ENCODE data around the gene UNC5B.

UNC5B gene

DNA sequence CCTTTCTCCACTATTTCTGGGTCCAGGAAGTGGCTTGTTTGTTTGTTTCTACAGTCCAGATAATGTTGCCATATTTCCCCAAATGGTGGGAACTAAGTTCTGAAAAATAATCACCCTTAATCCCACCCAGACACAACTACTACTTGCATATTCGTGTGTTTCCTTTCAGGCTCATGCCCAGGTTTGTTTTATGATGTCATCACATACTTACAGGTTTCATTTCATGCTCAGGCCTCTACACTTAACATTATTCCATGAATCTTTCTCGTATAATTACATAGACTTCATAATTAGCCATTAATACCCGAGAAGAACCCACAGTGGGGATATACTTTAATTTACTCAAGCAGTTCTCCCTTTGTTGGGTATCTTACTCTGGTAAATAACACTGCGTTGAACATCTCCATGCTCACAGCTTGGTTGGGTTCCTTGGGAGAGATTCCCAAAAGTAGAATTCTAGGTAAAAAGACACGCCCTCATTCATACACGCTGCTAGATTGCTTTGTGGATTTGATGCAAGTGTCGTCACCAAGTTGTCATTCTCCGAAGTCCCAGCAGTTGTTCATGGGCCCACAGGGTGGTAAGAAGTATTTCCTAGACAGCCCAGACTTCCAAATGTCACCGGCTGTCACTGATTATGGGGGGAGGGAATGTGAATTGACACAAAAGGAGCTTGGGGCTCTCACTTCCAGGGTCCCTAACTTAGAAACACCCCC is 42.6 kb downstream of the UNC5B start:
- DNase-seq (ENCODE audit: low read depth in 2 of 2), result no peak

DNA sequence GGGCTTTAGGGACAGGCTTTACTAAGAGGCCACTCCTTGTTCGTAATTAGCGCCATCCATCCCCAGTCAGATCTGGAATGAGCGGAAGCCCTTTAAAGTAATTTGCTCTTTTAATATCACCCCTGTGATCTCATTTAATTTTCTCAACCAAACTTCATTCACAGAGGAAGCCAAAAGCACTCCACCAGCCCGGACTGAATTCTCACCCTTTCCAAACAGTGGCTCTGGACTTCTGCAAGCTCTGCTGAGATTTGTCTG is 43.1 kb downstream of the UNC5B start:
- no peak for DNase-seq (ENCODE audit: low read depth in 2 of 2)

DNA sequence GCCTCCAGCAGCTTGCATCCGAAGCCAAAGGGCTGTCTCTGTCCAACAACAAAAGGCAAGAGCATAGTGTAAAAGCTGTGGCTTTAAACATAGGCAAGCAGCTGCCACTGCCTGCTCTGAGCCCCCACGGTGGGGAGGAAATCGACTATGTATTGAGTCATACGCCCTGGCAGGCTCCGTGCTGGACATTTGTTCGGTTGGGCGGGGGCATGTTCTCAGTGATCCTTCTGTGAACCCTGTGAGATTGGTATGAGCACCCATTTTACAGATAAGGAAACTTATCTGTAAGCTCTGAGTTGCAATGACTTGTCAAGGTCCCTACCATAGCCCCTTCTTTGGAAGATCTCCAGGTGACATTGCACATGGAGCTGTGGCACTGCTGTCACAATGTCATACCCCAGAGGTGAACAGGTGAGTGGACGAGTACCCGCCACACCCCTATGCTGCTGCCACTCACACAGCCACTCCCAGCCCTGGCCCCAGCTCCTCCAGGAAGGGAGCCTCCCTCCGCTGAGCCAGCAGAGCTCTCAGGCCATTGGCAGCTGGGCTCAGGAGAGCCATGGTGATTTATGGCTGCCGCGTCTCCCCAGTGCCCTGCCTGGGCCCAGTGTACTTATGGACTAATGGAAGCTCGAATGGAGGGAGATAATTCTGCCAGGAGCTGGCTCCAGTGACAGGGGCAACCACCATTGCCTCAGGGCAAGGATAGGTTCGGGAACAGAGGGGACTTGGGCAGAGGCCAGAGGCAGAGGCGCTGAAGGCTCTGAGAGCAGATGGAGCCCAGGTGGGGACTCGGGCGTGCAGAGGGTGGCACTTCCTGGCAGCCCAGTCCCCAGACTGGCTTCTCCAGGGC is 43.7 kb downstream of the UNC5B start:
- no peak for DNase-seq (ENCODE audit: low read depth in 2 of 2)

DNA sequence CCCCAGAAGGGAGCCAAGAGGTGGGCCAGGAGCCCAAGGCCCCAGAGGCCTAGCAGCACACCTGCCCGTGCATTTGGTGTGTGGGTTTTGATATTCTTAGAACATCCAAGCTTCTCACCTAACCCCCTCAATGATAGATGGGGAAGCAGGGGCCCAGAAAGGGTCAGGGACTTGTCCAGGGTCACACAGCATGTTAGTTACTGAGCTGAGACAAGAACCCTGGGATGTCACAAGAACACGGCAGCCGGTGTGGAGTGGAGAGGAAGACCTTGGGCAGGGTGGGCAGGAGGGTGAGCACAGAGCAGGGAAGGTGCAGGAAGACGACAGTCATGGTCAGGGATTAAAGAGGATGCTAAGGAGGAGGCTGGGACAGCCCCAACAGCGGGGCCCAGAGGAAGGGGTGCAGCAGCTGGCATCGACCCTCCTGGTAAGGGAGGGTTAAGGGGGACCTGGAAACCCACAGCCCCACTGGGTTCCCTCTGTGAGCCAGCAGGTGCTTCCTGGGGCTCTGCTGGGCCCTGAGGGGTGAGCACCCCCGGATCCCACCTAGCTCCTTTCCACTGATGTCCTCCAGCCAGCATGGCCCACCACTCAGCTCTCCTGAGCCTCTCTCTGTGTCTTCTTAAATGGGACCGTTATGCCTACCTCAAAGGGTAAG is 44.4 kb downstream of the UNC5B start:
- no peak for DNase-seq (ENCODE audit: low read depth in 2 of 2)

DNA sequence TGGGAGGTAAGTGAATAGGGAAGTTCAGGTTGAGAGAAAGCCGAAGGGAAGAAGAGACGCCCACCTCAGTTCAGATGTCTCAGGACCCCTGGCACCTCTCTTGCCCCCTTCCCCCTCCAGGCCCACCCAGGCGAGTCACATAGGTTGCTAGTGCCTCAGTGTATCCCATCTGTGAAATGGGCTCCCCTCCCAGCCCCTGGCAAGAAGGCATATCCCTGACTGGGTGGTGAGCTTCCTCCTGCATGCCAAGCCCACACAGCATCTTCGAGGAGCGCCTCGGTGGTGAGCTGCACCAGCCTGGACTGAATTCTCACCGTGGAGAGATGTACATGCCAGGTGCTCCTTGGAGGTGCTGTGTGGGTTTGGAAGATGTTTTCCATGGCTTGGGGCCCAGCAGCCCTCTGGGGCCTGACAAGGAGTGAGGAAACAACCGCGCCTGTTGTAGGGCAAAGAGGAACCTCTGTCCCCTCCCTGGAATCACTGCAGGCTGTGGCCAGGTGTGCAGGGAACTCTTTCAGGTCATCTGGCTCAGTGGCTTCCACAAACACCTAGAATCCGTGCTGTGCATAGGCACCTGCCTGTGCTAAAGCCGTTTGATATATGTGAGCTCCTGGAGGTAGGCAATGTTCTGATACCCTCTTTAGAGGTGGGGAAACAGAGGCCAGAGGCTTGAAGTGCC is 45.1 kb downstream of the UNC5B start:
- DNase-seq (ENCODE audit: low read depth in 2 of 2), result no peak

DNA sequence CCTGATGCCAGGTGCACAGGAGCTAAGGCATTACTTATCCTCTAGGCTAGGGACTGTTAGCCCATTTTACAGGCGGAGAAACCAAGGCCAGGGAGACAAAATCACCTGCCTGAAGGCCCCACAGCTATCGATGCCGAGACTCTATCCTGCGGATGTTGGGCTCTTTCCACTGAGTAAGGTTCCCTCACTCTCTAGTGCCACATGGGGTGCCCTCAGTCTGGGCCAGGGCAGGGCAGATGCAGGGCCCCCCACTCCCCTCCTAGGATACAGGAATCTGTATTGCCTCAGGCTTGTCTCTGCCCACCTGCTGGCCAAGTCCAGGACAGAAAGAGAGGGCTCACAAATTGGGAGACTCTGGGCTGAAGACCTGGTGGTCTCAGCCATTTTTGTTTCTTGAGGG is 45.7 kb downstream of the UNC5B start:
- DNase-seq (ENCODE audit: low read depth in 2 of 2), result no peak

DNA sequence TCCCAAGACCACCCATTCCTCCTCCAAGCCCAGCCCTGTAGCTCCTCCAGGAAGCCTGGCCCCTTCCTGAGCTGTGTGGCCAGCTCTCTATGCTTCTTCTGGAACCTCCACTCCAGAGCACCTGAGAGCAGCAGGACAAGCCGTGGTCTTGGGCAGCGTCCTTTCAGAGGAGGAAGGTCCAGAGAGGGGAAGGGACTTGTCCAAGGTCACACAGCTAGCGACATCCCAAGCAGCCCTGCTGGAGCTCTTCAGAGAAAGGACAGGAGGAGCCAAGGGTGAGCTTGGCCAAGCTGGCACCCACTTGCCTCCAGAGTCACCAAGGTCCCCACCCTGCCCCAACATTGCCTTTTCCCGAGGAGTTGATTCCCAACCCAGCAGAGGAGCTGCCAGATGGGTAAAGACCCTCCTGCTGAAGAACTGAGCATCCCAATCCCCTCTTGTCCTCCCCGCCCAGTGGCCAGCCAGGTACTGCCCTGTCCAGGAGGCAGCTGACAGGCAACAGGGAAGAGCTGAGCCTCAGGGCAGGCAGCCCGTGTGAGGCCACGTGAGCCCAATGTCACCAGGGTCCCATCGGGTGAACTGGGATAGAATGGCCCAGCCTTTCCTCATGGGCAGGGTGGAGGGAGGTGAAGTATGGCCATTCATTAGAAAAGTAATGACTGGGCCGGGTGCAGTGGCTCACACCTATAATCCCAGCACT is 46.2 kb downstream of the UNC5B start:
- DNase-seq (ENCODE audit: low read depth in 2 of 2), result no peak

DNA sequence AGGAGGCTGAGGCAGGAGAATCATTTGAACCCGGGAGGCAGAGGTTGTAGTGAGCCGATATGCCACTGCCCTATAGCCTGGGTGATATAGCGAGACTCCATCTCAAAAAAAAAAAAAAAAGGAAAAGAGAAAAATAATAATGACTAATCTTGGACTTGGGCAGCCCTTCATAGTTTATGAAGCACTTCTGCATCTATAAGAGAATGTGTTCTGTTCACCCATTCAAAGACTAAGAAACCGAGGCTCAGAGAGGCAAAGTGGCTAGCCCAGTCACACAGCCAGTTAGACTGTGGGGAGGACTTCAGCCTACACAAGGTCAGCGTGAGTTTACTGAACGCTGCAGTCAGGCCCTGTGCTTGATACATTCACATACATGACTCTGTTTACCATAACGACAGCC is 46.9 kb downstream of the UNC5B start:
- no peak for DNase-seq (ENCODE audit: low read depth in 2 of 2)

DNA sequence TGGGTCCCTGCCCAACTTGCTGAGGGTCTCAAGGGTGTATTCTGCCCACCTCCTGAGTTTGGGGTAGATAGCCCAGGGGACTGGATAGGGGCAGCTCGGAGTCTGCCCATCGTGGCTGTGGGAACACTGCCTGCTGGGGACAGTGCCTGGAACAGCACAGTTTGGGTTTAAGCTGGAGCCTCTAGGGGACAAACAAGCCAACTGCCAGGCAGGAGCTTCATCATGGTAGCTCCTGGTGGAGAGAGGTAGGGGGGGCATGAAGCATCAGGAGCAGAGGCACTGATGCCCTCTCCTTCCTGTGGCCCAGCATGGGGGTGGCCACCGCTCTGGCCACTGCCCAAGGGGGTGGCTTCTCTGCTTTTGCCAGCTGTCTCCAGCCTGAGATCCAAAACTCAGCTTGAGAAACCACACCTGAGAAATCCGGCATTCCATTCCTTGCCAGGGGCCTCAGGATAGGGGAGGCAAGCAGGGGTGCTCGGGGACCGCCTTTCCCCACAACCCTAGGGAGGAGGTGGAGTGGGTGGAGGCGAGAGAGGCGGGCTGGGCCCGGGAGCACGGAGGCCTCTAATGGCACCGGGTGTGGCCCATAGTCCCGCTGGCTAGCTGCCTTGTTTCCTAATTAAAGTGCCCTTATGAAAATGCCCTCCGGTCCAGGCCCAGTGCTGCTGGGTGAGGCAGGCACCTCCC is 47.6 kb downstream of the UNC5B start:
- no peak for DNase-seq (ENCODE audit: low read depth in 2 of 2)

DNA sequence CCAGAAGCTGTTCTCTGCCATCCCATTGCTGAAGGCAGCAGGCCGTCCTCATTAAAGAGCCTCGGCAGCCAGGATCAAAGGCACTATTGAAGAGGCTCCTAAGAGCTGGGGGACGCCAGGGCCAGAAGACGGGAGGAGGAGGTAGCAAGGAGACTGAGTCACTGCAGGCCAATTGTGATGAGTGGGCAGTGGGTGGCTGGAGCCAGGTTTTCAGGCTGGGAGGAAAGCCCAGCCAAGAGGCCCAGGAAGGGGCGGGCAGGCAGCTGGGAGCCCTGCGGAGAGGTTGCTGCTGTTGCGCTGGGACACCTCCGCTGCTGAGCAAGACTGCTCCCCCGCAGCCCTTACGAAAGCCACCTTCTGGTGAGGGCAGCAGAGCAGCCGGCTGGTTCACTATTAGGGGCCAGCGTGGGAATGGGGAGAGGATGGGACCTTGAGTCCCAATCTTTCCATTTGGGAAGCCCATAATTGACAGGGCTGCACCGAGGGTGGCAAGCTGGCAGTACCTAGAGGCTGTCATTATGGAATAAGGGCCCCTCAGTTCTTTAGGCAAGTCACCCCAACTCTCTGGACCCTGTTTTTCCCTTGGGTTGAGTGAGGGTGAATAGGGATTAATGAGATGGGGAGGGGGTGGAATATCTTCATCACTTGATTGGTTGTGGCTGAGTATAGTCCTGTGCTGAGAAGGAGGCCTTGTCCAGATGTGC is 48.4 kb downstream of the UNC5B start:
- DNase-seq (ENCODE audit: low read depth in 2 of 2), result no peak

DNA sequence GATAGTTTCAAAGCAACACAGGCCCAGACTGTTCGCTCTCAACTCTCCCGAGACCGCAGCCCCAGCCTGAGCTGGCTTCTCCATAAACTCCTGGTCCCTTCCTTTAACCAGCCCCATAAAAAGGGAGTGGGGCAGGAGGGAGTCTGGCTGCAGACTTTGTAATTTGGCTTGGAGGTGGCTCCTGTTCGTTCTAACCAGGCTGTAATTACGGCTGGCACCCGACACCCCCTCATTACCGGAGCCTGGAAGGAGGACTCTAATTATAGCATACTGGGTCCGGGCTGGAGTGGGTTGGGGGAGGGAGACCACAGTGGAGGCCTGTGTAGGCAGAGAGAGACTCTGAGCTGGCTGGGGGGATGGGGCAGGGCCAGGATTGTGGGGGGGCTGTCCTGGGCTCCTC is 49.7 kb downstream of the UNC5B start:
- DNase-seq (ENCODE audit: low read depth in 2 of 2), result no peak

DNA sequence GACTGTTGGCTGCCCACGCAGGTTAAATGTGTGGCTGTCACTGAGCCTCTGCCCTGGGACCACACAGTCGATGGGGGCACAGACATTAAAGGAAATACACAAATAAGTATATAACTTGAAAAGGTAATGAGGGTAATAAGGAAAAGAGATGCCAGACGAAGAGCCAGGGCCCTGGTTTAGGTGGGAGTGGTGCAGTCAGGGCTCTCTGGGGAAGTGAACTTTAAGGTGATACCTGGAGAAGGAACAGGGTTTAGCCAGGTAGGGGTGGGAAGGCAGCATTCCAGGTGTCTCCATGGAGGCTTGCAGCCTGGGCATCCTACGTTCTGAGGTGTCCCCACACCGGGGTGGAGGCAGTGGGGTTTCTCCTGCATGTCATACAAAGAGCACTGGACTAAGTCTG is 50.4 kb downstream of the UNC5B start:
- no peak for DNase-seq (ENCODE audit: low read depth in 2 of 2)

DNA sequence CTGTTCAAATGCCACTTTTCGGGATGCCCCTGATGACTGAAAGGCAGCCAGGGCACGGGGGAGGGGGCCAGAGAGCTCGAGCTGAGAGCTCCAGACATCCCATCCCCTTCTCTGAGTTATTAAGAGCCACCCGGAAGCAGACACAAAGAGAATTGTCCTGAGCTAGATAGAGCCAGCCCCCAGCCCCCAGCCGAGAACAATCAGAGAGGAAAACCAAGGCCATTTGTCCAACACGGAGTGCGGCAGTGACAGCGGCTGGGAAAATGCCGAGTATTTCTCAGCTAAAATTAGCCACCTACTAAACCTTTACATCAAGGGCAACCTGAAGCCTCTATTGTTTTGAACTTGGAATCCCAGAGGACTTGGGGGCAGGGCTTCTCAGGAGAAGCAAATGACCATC is 51.0 kb downstream of the UNC5B start:
- DNase-seq (ENCODE audit: low read depth in 2 of 2), result no peak

DNA sequence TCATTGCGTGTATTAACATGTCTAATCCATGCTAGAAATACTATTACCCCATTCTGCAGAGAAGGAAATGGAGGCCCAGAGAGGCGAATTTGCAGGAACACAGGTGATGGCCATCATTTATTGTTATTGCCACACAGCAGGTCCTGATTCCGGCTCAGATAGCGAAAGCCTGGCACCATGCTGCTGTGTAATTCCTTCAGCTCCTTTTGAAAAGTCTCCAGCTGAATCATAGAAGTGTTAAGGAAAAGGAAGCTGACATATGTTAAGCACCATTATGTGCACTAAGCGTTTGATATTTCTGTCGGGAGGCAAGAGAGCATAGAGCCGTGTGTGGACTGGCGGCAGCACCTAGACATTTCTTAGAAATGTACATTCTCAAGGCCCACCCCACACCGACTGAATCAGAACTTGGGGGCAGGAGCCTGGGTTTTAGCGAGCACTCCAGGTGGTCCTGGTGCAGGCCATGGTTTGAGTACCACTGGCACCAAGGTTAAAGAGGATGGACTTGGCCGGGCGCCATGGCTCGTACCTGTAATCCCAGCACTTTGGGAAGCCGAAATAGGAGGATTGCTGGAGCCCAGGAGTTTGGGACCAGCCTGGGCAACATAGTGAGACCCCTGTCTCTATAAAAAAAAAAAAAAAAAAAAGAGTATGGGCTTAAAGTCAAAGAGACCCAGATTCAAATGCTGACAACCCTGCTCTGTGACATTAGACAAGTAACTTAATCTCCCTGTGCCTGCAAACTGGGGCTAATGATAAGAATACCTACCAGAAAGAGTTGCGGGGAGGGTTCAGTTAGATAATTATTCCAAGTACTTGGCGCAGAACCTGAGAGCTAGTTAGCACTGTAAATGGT is 52.2 kb downstream of the UNC5B start:
- DNase-seq (ENCODE audit: low read depth in 2 of 2), result no peak

DNA sequence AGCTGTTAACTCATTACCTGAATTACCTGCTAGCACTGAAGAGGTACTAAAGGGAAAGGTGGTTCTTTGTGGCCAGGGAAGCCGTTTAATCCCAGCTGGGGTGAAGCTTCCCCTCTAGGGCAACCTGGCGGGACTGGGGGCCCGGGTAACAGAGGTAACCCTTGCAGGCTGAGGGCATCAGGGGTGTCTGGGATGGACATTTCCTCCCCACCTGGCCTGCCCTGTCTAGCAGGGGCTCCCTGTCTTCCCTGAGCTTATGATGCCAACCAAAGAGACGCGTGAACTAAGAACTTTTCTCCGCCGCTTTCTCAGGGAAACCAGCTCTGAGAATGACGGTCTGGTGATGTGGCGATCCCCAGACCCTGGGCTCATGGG is 52.8 kb downstream of the UNC5B start:
- DNase-seq (ENCODE audit: low read depth in 2 of 2), result no peak

DNA sequence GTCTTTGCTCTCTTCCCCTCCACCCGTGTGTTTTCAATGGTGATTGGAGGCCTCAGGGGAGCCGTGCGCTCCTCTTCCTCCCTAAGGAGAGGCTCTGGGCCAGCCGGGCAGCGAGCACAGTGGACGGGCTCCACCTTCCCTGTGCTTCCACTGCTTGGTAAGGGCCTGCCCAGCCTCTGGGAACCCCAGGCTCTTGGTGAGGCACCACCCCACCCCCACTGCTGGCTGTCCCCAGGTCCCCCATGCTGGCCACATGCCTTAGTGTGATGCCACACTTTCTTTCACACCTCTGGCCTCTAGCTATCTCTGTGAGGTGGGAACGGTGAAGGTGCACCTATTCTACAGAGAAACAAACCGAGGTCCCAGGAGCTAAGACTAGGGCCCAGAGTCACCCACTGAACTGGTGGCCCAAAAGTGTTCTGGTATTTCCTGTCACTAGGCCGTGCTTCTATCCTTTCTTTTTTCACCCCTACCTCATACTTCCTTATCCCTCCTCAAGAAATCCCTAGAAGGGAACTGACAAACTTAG is 53.3 kb downstream of the UNC5B start:
- no peak for DNase-seq (ENCODE audit: low read depth in 2 of 2)

DNA sequence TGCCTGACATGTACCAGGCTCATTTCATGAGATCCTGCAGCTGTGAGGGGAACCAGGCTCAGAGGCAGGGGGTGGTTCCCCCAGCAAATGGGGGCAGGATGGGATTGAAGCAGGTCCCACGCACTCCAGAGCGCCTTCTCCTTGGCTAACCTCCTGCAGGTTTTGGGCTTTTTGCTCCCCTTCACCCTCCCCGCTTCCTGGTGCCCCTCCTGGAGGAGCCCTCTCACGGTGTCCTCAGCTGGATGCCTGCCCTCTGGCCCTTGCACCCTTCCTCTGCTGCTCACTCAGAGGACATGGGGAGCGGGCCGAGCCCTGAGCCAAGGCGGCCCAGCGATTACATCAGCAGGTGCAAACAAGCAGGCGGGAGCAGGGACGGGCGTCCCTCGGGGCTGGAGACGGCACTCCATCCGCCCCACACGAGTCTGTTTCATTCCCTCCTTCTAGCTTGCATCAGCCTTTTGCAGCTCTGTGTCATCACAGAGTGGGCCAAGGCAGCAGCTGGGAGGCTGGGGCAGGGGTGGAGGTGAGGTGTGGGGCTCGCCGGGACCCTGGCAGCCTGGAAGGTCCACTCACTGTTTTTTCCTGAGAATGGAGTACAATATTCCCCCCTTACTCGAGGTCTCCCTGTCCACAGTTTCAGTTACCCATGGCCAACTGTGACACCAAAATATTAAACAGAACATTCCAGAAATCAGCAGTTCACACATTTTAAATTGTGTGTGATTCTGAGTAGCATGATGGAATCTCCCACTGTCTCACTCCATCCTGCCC is 54.0 kb downstream of the UNC5B start:
- no peak for DNase-seq (ENCODE audit: low read depth in 2 of 2)

DNA sequence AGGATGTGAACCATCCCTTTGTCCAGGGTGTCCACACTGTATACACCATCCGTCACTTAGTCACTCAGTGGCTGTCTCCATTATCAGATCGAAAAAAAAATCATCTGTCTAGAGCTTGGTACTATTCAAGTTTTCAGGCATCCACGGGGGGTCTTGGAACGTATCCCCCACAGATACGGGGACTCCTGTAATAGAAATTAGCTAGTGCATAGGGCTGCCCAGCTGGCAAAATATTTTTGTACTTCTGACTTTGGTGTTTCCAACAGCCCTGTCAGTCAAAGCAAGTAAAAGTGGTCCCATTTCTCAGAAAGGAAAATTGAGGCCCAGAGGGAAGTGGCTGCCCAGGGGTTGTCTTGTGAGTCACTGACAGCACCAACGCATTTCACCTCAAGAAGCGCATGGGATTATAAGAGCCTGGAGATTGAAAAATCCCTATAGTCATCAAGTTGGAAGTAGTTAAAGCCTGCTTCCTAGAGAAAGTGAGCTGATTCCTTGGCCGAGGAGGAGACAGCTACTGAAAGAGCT is 54.6 kb downstream of the UNC5B start:
- no peak for DNase-seq (ENCODE audit: low read depth in 2 of 2)
